ENCODE results near the gene FBL. TPM values are rescaled to one million over a fixed set of nuclear protein-coding genes. Genes with fewer than 3 reads are reported as not detected.

Gene FBL
- total and polyA plus RNA-seq, 2 of the 13 experiments (the other 11 are each of a cell fraction or from before 2014, with no cell fraction given), result 153 to 468 TPM

GRCh38 chr19:39878398-39878797 lies 32.2 kb upstream of the FBL start:
- ATAC-seq, result no peak
- ChIA-PET CTCF (ENCODE audit: low intra/inter-chr PET ratio, low total read pairs) (no interaction called here), POLR2A (no interaction called here)
- Histone ChIP-seq H3K4me3 (replicated peaks in 1 of 3; ENCODE audit: insufficient read depth in 1 of 3, low read depth in 2 of 3, low read length in 3 of 3) (no peak overlapping the region), H3K36me3 (replicated peaks in 1 of 2; ENCODE audit: control insufficient read depth in 1 of 2, insufficient read depth in 2 of 2, low read length in 2 of 2) (no peaks in the 10 kb centered on the region; a peak in 1 of 5 replicates), H3K4me2 (ENCODE audit: low read depth, low read length) (no peak overlapping the region), H3K4me1 (ENCODE audit: insufficient read depth, low read length) (peaks cover 14% of the 10 kb centered on the region), H3K27me3 (ENCODE audit: control insufficient read depth in 1 of 2, insufficient read depth in 2 of 2, low read length in 2 of 2) (no peaks in the 10 kb centered on the region), H2AFZ (ENCODE audit: low read length) (no peak overlapping the region), H3K9ac (ENCODE audit: insufficient read depth, low read depth, low read length) (no peak overlapping the region), H3K79me2 (ENCODE audit: insufficient read depth, low read length) (no peaks in the 10 kb centered on the region), H3K9me3 (ENCODE audit: low read length) (no peaks in the 10 kb centered on the region), H3K27ac (ENCODE audit: extremely low read length, insufficient read depth, low read length) (no peak overlapping the region), H4K20me1 (ENCODE audit: insufficient read depth, low read length) (no peaks in the 10 kb centered on the region)
- no peak for FAIRE-seq
- in situ Hi-C loops (cut with HindIII; ENCODE audit: extremely low pct_ligation_motif_present, low pct_unique_long_range_greater_than_20kb) (no loop called here), intact Hi-C loops (cut with micrococcal nuclease; ENCODE audit: unreplicated experiment) (no loop called here)
- 97% methylated on average over 1 of the region's 1 CpG for WGBS (ENCODE audit: low lambda C conversion rate)
- DNase-seq (ENCODE audit: low spot score), result no peak
- BruUV-seq (replicated peaks), result no TSS peak
- TF ChIP-seq KDM1A (CRISPR knock-in tag; IDR thresholded peaks at IDR 0.05), result no peak
- peak; percentile 67; the same call in 1 of the 2 replicates for TF ChIP-seq NBN (conservative IDR thresholded peaks at IDR 0.05)
- TF ChIP-seq SRSF1 (optimal IDR thresholded peaks at IDR 0.05; ENCODE audit: low read depth, low read length), result no peak
- TF ChIP-seq MTF2 (CRISPR knock-in tag; IDR thresholded peaks at IDR 0.05; ENCODE audit: borderline replicate concordance), result no peak
- no peak for TF ChIP-seq MLX (CRISPR knock-in tag; IDR thresholded peaks at IDR 0.05)
- no peak for TF ChIP-seq ZNF883 (CRISPR knock-in tag; IDR thresholded peaks at IDR 0.05; ENCODE audit: not compliant biosample characterization)
- TF ChIP-seq ZNF678 (CRISPR knock-in tag; IDR thresholded peaks at IDR 0.05), result no peak
- peak; percentile 48; the same call in 1 of the 2 replicates for TF ChIP-seq FOXP1 (IDR thresholded peaks at IDR 0.05)
- no peak for TF ChIP-seq FOXP1 (CRISPR knock-in tag; IDR thresholded peaks at IDR 0.05)
- no peak for TF ChIP-seq ZNF460 (CRISPR knock-in tag; IDR thresholded peaks at IDR 0.05; ENCODE audit: borderline replicate concordance)
- no peak; the same call in 1 of the 2 replicates for TF ChIP-seq ZBTB40 (IDR thresholded peaks at IDR 0.05)
- no peak for TF ChIP-seq ZBTB40 (CRISPR knock-in tag; IDR thresholded peaks at IDR 0.05)
- TF ChIP-seq CEBPZ (IDR thresholded peaks at IDR 0.05; ENCODE audit: low read length), result no peak
- no peak for TF ChIP-seq GLI4 (CRISPR knock-in tag; IDR thresholded peaks at IDR 0.05; ENCODE audit: borderline replicate concordance)
